MCF 10A (cell line): Measurements from ENCODE around the gene TRIM69. TPM values are rescaled to one million over a fixed set of nuclear protein-coding genes. Genes with fewer than 3 reads are reported as not detected.

ENCODE experiments used
- BruUV-seq: library from RNA; stranded (reverse); fragments of 400-500 nt; replicated peaks from 2 replicates; lab custom pipeline; 2021; lab: Mats Ljungman, UMichigan
- CTCF ChIA-PET: fragments of 300-600 bp; sonication (Branson Sonifier 250); formaldehyde crosslinking; extraction: SDS; loops from one replicate; lab custom pipeline; 2021; ENCODE audit warnings: antibody characterized with exemption, inconsistent platforms; lab: Yijun Ruan, JAX
- POLR2A ChIA-PET: fragments of 300-600, 350-650 bp; sonication (Branson Sonifier 250); formaldehyde crosslinking; extraction: SDS; loops from one replicate; lab custom pipeline; 2020; ENCODE audit warnings: antibody characterized with exemption, inconsistent platforms; lab: Yijun Ruan, JAX
- DNase-seq: peaks from one replicate; pipeline ENCODE4 v3.0.0-alpha.2; 2018; ENCODE audit not compliant: unreplicated experiment
- H3K27ac Mint-ChIP-seq: one replicate; pipeline ENCODE4 v1.8.0; 2022; ENCODE audit warnings: mild to moderate bottlenecking, low read depth, mixed read lengths; ENCODE audit not compliant: unreplicated experiment
- H3K27me3 Mint-ChIP-seq: one replicate; pipeline ENCODE4 v1.8.0; 2022; ENCODE audit warnings: mixed read lengths; ENCODE audit not compliant: insufficient read depth, unreplicated experiment
- H3K36me3 Mint-ChIP-seq: one replicate; pipeline ENCODE4 v1.8.0; 2022; ENCODE audit warnings: mild to moderate bottlenecking, moderate library complexity, mixed read lengths; ENCODE audit not compliant: insufficient read depth, unreplicated experiment
- H3K4me1 Mint-ChIP-seq: one replicate; pipeline ENCODE4 v1.8.0; 2022; ENCODE audit warnings: mixed read lengths; ENCODE audit not compliant: insufficient read depth, unreplicated experiment
- H3K4me3 Mint-ChIP-seq: one replicate; pipeline ENCODE4 v1.8.0; 2022; ENCODE audit warnings: mild to moderate bottlenecking, moderate library complexity, mixed read lengths; ENCODE audit not compliant: unreplicated experiment
- H3K9me3 Mint-ChIP-seq: one replicate; pipeline ENCODE4 v1.8.0; 2022; ENCODE audit warnings: mixed read lengths; ENCODE audit not compliant: unreplicated experiment
- intact Hi-C: fragments of 100-400 bp; cut with micrococcal nuclease; formaldehyde crosslinking; loops from 2 replicates; pipeline ENCODE4 v1.14.1; 2022
- total RNA-seq: library from RNA; stranded (reverse); gene quantifications from 2 replicates; pipeline ENCODE4 v1.2.3, GENCODE V29; 2022
- TF ChIP-seq, protein P1 (sequence below): fragments of 200-600 bp; IDR thresholded peaks from one replicate; pipeline ENCODE4 v1.8.0; 2022; ENCODE audit warnings: antibody characterized with exemption, mild to moderate bottlenecking; ENCODE audit not compliant: unreplicated experiment

Gene TRIM69
- total RNA-seq, 1 experiment from 2014 or later: 8.2 TPM

DNA sequence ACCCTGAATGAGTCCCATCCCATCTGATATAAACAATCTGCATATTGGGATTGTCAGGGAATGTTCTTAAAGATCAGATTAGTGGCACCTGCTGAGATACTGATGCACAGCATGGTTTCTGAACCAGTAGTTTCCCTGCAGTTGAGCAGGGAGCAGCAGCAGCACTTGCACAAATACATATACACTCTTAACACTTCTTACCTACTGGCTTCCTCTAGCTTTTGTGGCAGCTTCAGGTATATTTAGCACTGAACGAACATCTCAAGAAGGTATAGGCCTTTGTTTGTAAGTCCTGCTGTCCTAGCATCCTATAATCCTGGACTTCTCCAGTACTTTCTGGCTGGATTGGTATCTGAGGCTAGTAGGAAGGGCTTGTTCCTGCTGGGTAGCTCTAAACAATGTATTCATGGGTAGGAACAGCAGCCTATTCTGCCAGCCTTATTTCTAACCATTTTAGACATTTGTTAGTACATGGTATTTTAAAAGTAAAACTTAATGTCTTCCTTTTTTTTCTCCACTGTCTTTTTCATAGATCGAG lies 20.5 kb upstream of the TRIM69 start:
- TF ChIP-seq, protein P1, sequence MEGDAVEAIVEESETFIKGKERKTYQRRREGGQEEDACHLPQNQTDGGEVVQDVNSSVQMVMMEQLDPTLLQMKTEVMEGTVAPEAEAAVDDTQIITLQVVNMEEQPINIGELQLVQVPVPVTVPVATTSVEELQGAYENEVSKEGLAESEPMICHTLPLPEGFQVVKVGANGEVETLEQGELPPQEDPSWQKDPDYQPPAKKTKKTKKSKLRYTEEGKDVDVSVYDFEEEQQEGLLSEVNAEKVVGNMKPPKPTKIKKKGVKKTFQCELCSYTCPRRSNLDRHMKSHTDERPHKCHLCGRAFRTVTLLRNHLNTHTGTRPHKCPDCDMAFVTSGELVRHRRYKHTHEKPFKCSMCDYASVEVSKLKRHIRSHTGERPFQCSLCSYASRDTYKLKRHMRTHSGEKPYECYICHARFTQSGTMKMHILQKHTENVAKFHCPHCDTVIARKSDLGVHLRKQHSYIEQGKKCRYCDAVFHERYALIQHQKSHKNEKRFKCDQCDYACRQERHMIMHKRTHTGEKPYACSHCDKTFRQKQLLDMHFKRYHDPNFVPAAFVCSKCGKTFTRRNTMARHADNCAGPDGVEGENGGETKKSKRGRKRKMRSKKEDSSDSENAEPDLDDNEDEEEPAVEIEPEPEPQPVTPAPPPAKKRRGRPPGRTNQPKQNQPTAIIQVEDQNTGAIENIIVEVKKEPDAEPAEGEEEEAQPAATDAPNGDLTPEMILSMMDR: no peak
- Mint-ChIP-seq H3K4me3 (no peak overlapping the region), H3K27ac (no peak overlapping the region), H3K27me3 (no peaks in the 10 kb centered on the region), H3K9me3 (no peaks in the 10 kb centered on the region), H3K4me1 (peaks cover 23% of the 10 kb centered on the region), H3K36me3 (peaks cover 70% of the 10 kb centered on the region)
- DNase-seq: no peak
- ChIA-PET POLR2A (interaction anchor here (0.7 to 7.2 kb wide), 3 partner anchors 13 to 51 kb away, joined by 3 to 340 read pairs (median 148); partner anchors contain the start of gene SPG11), CTCF (interaction anchor here (0.6 to 2.6 kb wide), 6 partner anchors 13 to 138 kb away, joined by 3 to 26 read pairs (median 4); partner anchors contain the start of genes SPG11 and TRIM69)
- intact Hi-C loops: no loop called here
- BruUV-seq: no TSS peak

- Mint-ChIP-seq H3K27me3 (no peaks in the 10 kb centered on the region), H3K4me1 (peaks cover 23% of the 10 kb centered on the region), H3K27ac (no peak overlapping the region), H3K4me3 (no peak overlapping the region), H3K36me3 (peaks cover 59% of the 10 kb centered on the region), H3K9me3 (no peaks in the 10 kb centered on the region)
- TF ChIP-seq, protein P1: no peak
- no TSS peak for BruUV-seq
- CTCF ChIA-PET: interaction anchor here (1.1 kb wide), 1 partner anchor 137 kb away, joined by 3 read pairs; no protein-coding TSS in a partner anchor
- intact Hi-C loops: no loop called here
- no peak for DNase-seq
- POLR2A ChIA-PET: interaction anchor here (0.9 kb wide), 1 partner anchor 12 kb away, joined by 4 read pairs; no protein-coding TSS in a partner anchor
Measured at GRCh38 chr15:44716983-44717602, 19.2 kb upstream of the TRIM69 start.

DNA sequence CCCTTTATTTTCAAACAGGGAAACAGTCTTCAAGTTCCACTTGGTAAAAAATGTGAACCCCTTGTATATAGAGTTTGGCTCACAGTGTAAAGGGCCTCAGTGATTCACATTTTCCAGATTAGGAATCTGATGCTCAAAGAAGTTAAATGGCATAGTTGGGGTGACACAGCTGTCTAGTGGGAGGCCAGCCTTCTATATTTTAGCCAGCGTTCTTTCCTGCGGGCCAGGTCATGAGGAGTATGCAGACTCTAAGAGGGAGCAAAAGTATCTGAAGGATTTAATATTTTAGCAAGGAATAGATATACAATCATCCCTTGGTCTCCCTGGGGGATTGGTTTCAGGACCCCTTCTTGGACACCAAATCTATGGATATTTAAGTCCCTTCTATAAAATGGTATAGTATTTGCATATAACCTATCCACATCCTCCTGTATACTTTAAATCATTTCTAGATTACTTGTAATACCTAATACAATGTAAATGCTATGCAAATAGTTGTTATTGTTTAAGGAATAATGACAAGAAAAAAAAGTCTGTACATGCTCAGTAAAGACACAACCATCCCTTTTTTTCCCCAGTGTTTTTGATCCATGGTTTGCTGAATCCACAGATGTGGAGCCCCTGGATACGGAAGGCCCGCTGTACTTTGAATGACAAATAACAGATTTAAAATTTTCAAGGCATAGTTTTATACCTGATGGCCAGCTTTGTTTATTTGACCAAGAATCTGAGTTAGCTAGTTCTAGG lies 18.0 kb upstream of the TRIM69 start:
- POLR2A ChIA-PET: interaction anchor here (0.9 to 2.7 kb wide), 5 partner anchors 10 to 54 kb away, joined by 3 to 13 read pairs (median 4); no protein-coding TSS in a partner anchor
- CTCF ChIA-PET: interaction anchor here (0.7 to 1.7 kb wide), 2 partner anchors 54 to 813 kb away, joined by 4 to 6 read pairs; no protein-coding TSS in a partner anchor

More for the DNA sequence above, 18.0 kb upstream of the TRIM69 start:
- no TSS peak for BruUV-seq
- TF ChIP-seq, protein P1: no peak
- intact Hi-C loops: no loop called here
- H3K27me3 Mint-ChIP-seq: no peaks in the 10 kb centered on the region
- H3K4me1 Mint-ChIP-seq: peaks cover 21% of the 10 kb centered on the region
- no peak for DNase-seq
- no peak overlapping the region for H3K27ac Mint-ChIP-seq
- H3K4me3 Mint-ChIP-seq: no peak overlapping the region
- H3K36me3 Mint-ChIP-seq: peaks cover 53% of the 10 kb centered on the region
- H3K9me3 Mint-ChIP-seq: no peaks in the 10 kb centered on the region
